Nephron progenitor cell (in vitro differentiated cells): ENCODE data around the gene GLIS1.

Experiments
- DNase-seq: peaks from one replicate; pipeline ENCODE4 v3.0.0; 2021
- H3K27ac Mint-ChIP-seq: 2 replicates; pipeline ENCODE4 v1.8.0; 2021; ENCODE audit warnings: mild to moderate bottlenecking, moderate library complexity, mixed read lengths
- H3K27me3 Mint-ChIP-seq: 2 replicates; pipeline ENCODE4 v1.8.0; 2021; ENCODE audit warnings: mild to moderate bottlenecking, low read depth, mixed read lengths; ENCODE audit not compliant: poor library complexity
- H3K36me3 Mint-ChIP-seq: 2 replicates; pipeline ENCODE4 v1.8.0; 2021; ENCODE audit warnings: low read depth, mixed read lengths
- H3K4me1 Mint-ChIP-seq: 2 replicates; pipeline ENCODE4 v1.8.0; 2021; ENCODE audit warnings: mixed read lengths
- H3K4me3 Mint-ChIP-seq: 2 replicates; pipeline ENCODE4 v1.8.0; 2021; ENCODE audit warnings: mild to moderate bottlenecking, moderate library complexity, mixed read lengths
- H3K9me3 Mint-ChIP-seq: 2 replicates; pipeline ENCODE4 v1.8.0; 2021; ENCODE audit warnings: mild to moderate bottlenecking, moderate library complexity, mixed read lengths
- CTCF ChIP-seq: fragments of 200-600 bp; sonication (generic); IDR thresholded peaks from 2 replicates; pipeline ENCODE4 v1.5.0; 2021; ENCODE audit warnings: antibody characterized with exemption

GLIS1 gene

GRCh38 chr1:53575955-53576320 lies 163.0 kb downstream of the GLIS1 start:
- Mint-ChIP-seq H3K27ac (no peak overlapping the region), H3K27me3 (peaks cover 32% of the 10 kb centered on the region), H3K36me3 (no peaks in the 10 kb centered on the region), H3K9me3 (no peaks in the 10 kb centered on the region), H3K4me1 (peaks cover 35% of the 10 kb centered on the region), H3K4me3 (no peak overlapping the region)
- no peak for TF ChIP-seq CTCF
- no peak for DNase-seq

GRCh38 chr1:53575141-53575954 lies 163.6 kb downstream of the GLIS1 start:
- no peak for DNase-seq
- Mint-ChIP-seq H3K27ac (no peak overlapping the region), H3K27me3 (peaks cover 34% of the 10 kb centered on the region), H3K36me3 (no peaks in the 10 kb centered on the region), H3K9me3 (no peaks in the 10 kb centered on the region), H3K4me3 (no peak overlapping the region), H3K4me1 (peaks cover 29% of the 10 kb centered on the region)
- TF ChIP-seq CTCF, result no peak

- TF ChIP-seq CTCF, result no peak
- Mint-ChIP-seq H3K36me3 (no peaks in the 10 kb centered on the region), H3K27me3 (peaks cover 28% of the 10 kb centered on the region), H3K9me3 (no peaks in the 10 kb centered on the region), H3K4me3 (no peak overlapping the region), H3K27ac (no peak overlapping the region), H3K4me1 (peaks cover 29% of the 10 kb centered on the region)
- DNase-seq, result no peak
Measured at GRCh38 chr1:53574621-53575020, 164.3 kb downstream of the GLIS1 start.

GRCh38 chr1:53573931-53574330 lies 165.0 kb downstream of the GLIS1 start:
- Mint-ChIP-seq H3K9me3 (no peaks in the 10 kb centered on the region), H3K27me3 (peaks cover 25% of the 10 kb centered on the region), H3K4me3 (no peak overlapping the region), H3K36me3 (no peaks in the 10 kb centered on the region), H3K27ac (no peak overlapping the region), H3K4me1 (peaks cover 29% of the 10 kb centered on the region)
- no peak for DNase-seq
- no peak for TF ChIP-seq CTCF

- H3K4me1 Mint-ChIP-seq, result peaks cover 29% of the 10 kb centered on the region
- no peak overlapping the region for H3K27ac Mint-ChIP-seq
Measured at GRCh38 chr1:53573522-53573921, 165.4 kb downstream of the GLIS1 start.

More at GRCh38 chr1:53573522-53573921, 165.4 kb downstream of the GLIS1 start:
- H3K27me3 Mint-ChIP-seq, result peaks cover 26% of the 10 kb centered on the region
- H3K36me3 Mint-ChIP-seq, result no peaks in the 10 kb centered on the region
- DNase-seq, result no peak
- no peak overlapping the region for H3K4me3 Mint-ChIP-seq
- no peak for TF ChIP-seq CTCF
- H3K9me3 Mint-ChIP-seq, result no peaks in the 10 kb centered on the region
